Stimulated activated naive CD8-positive, alpha-beta T cell treated with anti-CD3 and anti-CD28 coated beads, Interleukin-15, amount 100 ng/mL, for 72 hours (primary cell): ENCODE measurements around the gene POLR2F.
"Not testable (repeated sequence)": the region's sequence is repeated elsewhere in the genome, so short reads cannot be mapped to it uniquely, and the experiment has no call there.

Source experiments
- ATAC-seq: fragments of 150-1000 bp; cut with Tn5 transposase; 2 replicates; pipeline ENCODE4 v1.10.0; 2021; ENCODE audit warnings: mild to moderate bottlenecking, moderate library complexity
- DNase-seq, 2 donors: peaks; one replicate each; pipeline ENCODE4 v3.0.0; 2021 to 2022
- H3K27ac Mint-ChIP-seq, 2 donors: one replicate each; pipeline ENCODE4 v1.8.0; 2022; ENCODE audit warnings: mild to moderate bottlenecking in 2 of 2, mixed read lengths in 2 of 2, moderate library complexity in 2 of 2
- H3K27me3 Mint-ChIP-seq: one replicate; pipeline ENCODE4 v1.8.0; 2022; ENCODE audit warnings: mixed read lengths
- H3K4me1 Mint-ChIP-seq: one replicate; pipeline ENCODE4 v1.8.0; 2022; ENCODE audit warnings: mild to moderate bottlenecking, mixed read lengths
- H3K4me3 Mint-ChIP-seq, 2 donors: one replicate each; pipeline ENCODE4 v1.8.0; 2022; ENCODE audit warnings: mild to moderate bottlenecking in 2 of 2, mixed read lengths in 2 of 2, moderate library complexity in 1 of 2
- H3K9me3 Mint-ChIP-seq, 2 donors: one replicate each; pipeline ENCODE4 v1.8.0; 2022; ENCODE audit warnings: mixed read lengths in 2 of 2

Gene POLR2F

GRCh38 chr22:37932821-37933578 is 20.5 kb upstream of the POLR2F start:
- no peaks in the 10 kb centered on the region for H3K27me3 Mint-ChIP-seq
- peaks cover 18% of the 10 kb centered on the region for H3K4me1 Mint-ChIP-seq
- ATAC-seq (no peak), DNase-seq (no peak)
- H3K27ac Mint-ChIP-seq = no peak overlapping the region
- no peak overlapping the region for H3K4me3 Mint-ChIP-seq
- no peaks in the 10 kb centered on the region for H3K9me3 Mint-ChIP-seq

- Mint-ChIP-seq H3K27ac (no peak overlapping the region), H3K9me3 (no peaks in the 10 kb centered on the region), H3K4me3 (peak overlapping the region in 1 of 2 donors; percentile 24), H3K4me1 (peaks cover 18% of the 10 kb centered on the region), H3K27me3 (no peaks in the 10 kb centered on the region)
- DNase-seq (peak; percentile 75 to 85), ATAC-seq (peak; percentile 97)
These were observed 19.7 kb upstream of the POLR2F start for GRCh38 chr22:37933711-37934376.

DNA sequence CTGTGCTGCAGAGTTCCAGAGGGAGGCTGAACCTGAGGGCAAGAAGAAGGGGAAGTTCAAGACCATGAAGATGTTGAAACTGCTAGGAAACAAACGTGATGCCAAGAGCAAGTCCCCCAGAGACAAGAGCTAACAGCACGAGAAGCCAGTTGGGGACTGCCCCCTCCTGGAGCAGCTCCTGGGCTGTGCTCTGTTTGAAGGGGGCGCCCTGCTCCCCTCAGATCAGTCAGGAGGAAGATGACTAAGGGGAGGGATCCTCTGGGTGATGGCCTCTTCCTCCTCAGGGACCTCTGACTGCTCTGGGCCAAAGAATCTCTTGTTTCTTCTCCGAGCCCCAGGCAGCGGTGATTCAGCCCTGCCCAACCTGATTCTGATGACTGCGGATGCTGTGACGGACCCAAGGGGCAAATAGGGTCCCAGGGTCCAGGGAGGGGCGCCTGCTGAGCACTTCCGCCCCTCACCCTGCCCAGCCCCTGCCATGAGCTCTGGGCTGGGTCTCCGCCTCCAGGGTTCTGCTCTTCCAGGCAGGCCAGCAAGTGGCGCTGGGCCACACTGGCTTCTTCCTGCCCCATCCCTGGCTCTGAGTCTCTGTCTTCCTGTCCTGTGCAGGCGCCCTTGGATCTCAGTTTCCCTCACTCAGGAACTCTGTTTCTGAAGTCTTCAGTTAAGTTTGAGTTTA is 12.7 kb upstream of the POLR2F start:
- no peaks in the 10 kb centered on the region for H3K27me3 Mint-ChIP-seq
- no peaks in the 10 kb centered on the region for H3K4me1 Mint-ChIP-seq
- DNase-seq (no peak), ATAC-seq (no peak)
- no peaks in the 10 kb centered on the region for H3K9me3 Mint-ChIP-seq
- peak overlapping the region in 1 of 2 donors; percentile 48 for H3K27ac Mint-ChIP-seq
- no peak overlapping the region for H3K4me3 Mint-ChIP-seq

DNA sequence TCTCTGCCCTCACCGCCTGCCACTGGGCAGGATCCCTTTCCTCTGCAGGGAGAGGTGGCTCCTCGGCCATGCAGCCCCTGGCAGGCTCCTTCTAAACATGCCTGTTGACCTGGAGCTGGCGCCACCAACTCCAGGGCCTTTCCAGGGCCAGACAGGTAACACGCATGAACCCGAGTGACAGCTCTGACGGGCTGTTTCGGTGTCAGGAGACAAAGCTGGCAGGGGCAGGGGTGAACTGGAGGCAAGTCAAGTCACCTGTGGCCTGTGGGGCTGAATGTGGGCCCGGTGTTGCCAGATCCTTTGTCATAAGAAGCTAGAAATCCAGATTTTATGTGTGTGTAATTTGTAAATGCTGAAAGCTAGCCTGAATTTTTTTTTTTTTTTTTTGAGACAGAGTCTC is 11.4 kb upstream of the POLR2F start:
- ATAC-seq = no peak
- no peak overlapping the region for H3K4me3 Mint-ChIP-seq
- no peaks in the 10 kb centered on the region for H3K4me1 Mint-ChIP-seq
- H3K27ac Mint-ChIP-seq = no peak overlapping the region
- no peaks in the 10 kb centered on the region for H3K27me3 Mint-ChIP-seq
- no peaks in the 10 kb centered on the region for H3K9me3 Mint-ChIP-seq
- DNase-seq = no peak

DNA sequence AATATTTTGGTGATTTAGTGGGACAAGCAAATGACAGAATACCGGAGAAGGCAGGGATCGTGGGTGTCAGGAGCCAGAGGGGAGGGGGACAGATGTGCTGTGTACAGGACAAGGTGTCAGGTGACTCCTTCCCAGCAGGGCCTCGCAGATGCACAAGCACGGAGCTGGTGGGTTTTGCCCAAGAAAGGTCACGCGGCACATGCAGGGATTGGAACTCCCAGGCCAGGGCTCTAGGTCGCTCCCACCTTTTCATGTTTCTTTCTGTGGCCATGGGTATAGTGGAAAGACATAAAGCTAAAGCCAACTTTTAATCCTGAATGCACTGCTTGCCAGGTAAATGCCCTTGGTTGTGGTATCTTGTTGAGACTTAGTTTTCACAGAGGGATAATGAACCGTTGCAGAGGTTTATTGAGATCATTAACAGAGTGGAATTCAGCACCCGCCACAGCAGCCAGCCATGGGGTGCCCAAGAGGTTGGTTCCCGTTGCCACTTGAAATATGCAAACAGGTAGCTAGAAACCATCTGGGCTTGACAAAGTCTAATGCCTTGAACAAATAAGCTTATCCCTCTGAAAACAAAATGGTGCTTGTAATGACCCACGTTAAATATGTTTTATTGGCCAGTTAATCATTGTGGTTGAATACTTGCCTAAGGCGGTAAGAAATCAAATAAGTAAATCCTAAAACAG is 10.2 kb upstream of the POLR2F start:
- Mint-ChIP-seq H3K9me3 (no peaks in the 10 kb centered on the region), H3K4me1 (no peaks in the 10 kb centered on the region), H3K27me3 (no peaks in the 10 kb centered on the region), H3K4me3 (no peak overlapping the region), H3K27ac (no peak overlapping the region)
- ATAC-seq (no peak), DNase-seq (no peak)

- no peak overlapping the region for H3K4me3 Mint-ChIP-seq
- no peaks in the 10 kb centered on the region for H3K4me1 Mint-ChIP-seq
- H3K27ac Mint-ChIP-seq = no peak overlapping the region
- DNase-seq (no peak), ATAC-seq (no peak)
- no peaks in the 10 kb centered on the region for H3K9me3 Mint-ChIP-seq
- no peaks in the 10 kb centered on the region for H3K27me3 Mint-ChIP-seq
These were observed 9.7 kb upstream of the POLR2F start for GRCh38 chr22:37943825-37944198.

DNA sequence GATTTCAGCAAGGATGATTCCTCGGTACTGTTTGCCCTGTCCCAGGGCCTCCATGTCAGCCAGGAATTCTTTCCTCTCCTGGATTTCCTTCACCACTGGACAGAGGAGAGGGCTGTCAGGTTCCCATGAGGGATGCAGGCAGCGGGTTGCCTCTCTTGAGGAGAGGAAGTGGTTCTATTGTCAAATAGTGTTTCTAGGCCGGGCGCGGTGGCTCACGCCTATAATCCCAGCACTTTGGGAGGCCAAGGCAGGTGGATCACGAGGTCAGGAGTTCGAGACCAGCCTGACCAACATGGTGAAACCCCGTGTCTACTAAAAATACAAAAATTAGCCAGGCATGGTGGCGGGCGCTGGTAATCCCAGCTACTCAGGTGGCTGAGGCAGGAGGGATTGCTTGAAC is 9.1 kb upstream of the POLR2F start:
- not testable (repeated sequence) for H3K27ac Mint-ChIP-seq, H3K4me3 Mint-ChIP-seq, ATAC-seq, H3K9me3 Mint-ChIP-seq, H3K27me3 Mint-ChIP-seq, DNase-seq, H3K4me1 Mint-ChIP-seq

- not testable (repeated sequence) for DNase-seq, H3K4me1 Mint-ChIP-seq, H3K27me3 Mint-ChIP-seq, ATAC-seq, H3K4me3 Mint-ChIP-seq, H3K27ac Mint-ChIP-seq, H3K9me3 Mint-ChIP-seq
These were observed 6.2 kb upstream of the POLR2F start for GRCh38 chr22:37947142-37947795.

GRCh38 chr22:37951305-37951704 is 2.2 kb upstream of the POLR2F start:
- ATAC-seq (no peak), DNase-seq (no peak)
- Mint-ChIP-seq H3K27me3 (no peaks in the 10 kb centered on the region), H3K9me3 (no peaks in the 10 kb centered on the region), H3K4me1 (peaks cover 24% of the 10 kb centered on the region), H3K4me3 (no peak overlapping the region), H3K27ac (no peak overlapping the region)

GRCh38 chr22:37952629-37953028 is 870 bp upstream of the POLR2F start:
- peaks cover 35% of the 10 kb centered on the region for H3K4me1 Mint-ChIP-seq
- not testable (repeated sequence) for H3K9me3 Mint-ChIP-seq, H3K27me3 Mint-ChIP-seq, DNase-seq, H3K27ac Mint-ChIP-seq, ATAC-seq
- H3K4me3 Mint-ChIP-seq = peak overlapping the region; percentile 83 to 91

- DNase-seq = no peak
These were observed 450 bp upstream of the POLR2F start for GRCh38 chr22:37953062-37953436.

GRCh38 chr22:37954686-37955085 is 1.2 kb downstream of the POLR2F start:
- peak overlapping the region in 1 of 2 donors; percentile 95 for H3K27ac Mint-ChIP-seq
- DNase-seq = no peak
- peak overlapping the region; percentile 83 to 91 for H3K4me3 Mint-ChIP-seq
- peaks cover 38% of the 10 kb centered on the region for H3K4me1 Mint-ChIP-seq
- H3K9me3 Mint-ChIP-seq = no peaks in the 10 kb centered on the region
- ATAC-seq = no peak
- H3K27me3 Mint-ChIP-seq = no peaks in the 10 kb centered on the region

More at GRCh38 chr22:37953062-37953436, 450 bp upstream of the POLR2F start:
- Mint-ChIP-seq H3K27ac (peak overlapping the region; percentile 95), H3K9me3 (no peaks in the 10 kb centered on the region), H3K4me3 (peak overlapping the region; percentile 83 to 91), H3K4me1 (peaks cover 38% of the 10 kb centered on the region), H3K27me3 (no peaks in the 10 kb centered on the region)
- ATAC-seq = peak; percentile 55

GRCh38 chr22:37955825-37956397 is 2.4 kb downstream of the POLR2F start:
- not testable (repeated sequence) for H3K9me3 Mint-ChIP-seq, DNase-seq, H3K27me3 Mint-ChIP-seq, ATAC-seq, H3K27ac Mint-ChIP-seq, H3K4me3 Mint-ChIP-seq
- H3K4me1 Mint-ChIP-seq = peaks cover 38% of the 10 kb centered on the region

DNA sequence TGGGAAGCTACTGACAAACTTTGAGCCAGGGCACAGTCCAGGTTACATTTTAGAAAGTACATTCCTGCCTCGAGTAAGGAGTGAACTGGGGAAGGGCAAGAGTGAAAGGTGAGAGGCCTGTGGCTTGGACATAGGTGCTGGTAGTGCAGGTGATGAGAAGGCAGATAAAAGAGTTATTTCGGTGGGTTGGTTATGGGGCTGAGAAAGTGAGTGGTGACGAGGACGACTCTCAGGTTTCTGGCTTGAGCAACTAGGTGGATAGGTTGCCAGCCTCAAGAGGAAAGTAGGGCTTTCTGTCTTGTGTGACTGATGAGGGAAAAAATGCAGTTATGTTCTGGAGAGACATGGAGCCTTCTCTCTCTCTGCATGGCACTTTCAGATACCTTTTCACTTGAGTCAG is 3.7 kb downstream of the POLR2F start:
- peaks cover 38% of the 10 kb centered on the region for H3K4me1 Mint-ChIP-seq
- ATAC-seq (no peak), DNase-seq (no peak)
- no peaks in the 10 kb centered on the region for H3K27me3 Mint-ChIP-seq
- H3K27ac Mint-ChIP-seq = no peak overlapping the region
- H3K4me3 Mint-ChIP-seq = no peak overlapping the region
- no peaks in the 10 kb centered on the region for H3K9me3 Mint-ChIP-seq

DNA sequence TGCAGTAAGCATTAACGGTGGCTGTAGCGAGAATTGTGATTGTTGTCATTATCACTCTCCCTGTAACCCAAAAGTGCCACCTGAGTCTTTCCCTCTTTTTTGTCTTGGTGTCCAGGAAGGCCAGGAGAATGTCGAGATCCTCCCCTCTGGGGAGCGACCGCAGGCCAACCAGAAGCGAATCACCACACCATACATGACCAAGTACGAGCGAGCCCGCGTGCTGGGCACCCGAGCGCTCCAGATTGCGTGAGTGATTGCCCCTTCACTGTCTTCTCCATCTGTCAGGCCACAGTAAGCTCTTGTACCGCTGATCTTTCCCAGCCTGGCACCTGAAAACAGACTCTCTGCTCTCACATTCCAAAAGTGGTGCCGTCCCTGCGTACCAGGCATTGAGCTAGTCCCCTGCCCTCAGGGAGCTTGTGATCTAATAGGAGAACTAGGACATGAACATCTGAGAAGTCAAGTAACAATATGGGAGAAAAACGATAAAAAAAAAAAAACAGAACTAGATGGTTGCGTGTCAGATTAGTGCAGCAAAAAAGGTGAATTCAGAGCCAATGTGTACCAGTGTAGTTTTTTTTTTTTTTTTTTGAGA is 5.8 kb downstream of the POLR2F start:
- no peaks in the 10 kb centered on the region for H3K9me3 Mint-ChIP-seq
- peaks cover 30% of the 10 kb centered on the region for H3K4me1 Mint-ChIP-seq
- H3K4me3 Mint-ChIP-seq = no peak overlapping the region
- DNase-seq (no peak), ATAC-seq (no peak)
- no peak overlapping the region for H3K27ac Mint-ChIP-seq
- H3K27me3 Mint-ChIP-seq = no peaks in the 10 kb centered on the region
